HG03095 (cell line): ENCODE results near the gene PFN1.

ENCODE experiments used
- ATAC-seq: cut with Tn5 transposase; IDR thresholded peaks from one replicate; pipeline ENCODE4 v1.9.1; 2021; ENCODE audit warnings: moderate library complexity; ENCODE audit not compliant: unreplicated experiment

PFN1 gene

DNA sequence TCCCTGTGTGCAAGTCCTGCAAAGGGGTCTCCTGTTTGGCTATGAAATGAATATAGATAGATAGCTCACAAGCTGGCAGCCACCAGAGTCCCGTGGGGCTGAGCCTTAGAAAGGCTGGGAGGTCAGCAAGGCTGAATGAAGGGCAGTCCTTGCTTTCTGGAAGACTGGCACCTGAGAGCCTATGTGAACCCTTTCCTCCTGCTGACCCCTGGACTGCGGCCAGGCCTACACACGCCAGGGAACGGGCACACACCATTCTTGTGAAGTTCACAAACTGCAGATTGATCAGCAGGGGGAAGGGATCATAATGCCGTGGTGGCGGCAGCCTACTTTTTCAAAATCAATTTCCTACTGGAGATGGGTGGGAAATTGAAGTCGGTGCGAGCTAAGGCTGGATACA, 50.0 kb downstream of the PFN1 start:
- no peak for ATAC-seq

DNA sequence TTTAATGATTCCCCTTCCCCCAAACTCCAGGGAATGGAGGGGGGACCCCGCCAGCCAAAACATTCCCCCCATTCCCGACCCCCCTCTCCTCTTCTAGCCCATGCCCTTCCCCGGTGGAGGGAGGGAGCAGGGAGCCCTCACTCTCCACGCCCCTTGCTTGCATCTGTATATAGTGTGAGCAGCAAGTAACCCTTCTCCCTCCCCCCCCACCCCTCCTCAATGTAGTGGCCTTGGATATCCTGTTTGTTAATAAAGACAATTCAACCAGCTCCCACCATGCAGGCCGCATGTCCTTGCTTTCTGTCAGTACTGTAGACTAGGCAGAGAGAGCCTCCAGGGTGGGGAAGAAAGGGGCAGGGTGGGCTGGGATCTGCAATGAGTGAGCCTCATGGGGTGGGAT, 50.5 kb downstream of the PFN1 start:
- ATAC-seq = no peak

DNA sequence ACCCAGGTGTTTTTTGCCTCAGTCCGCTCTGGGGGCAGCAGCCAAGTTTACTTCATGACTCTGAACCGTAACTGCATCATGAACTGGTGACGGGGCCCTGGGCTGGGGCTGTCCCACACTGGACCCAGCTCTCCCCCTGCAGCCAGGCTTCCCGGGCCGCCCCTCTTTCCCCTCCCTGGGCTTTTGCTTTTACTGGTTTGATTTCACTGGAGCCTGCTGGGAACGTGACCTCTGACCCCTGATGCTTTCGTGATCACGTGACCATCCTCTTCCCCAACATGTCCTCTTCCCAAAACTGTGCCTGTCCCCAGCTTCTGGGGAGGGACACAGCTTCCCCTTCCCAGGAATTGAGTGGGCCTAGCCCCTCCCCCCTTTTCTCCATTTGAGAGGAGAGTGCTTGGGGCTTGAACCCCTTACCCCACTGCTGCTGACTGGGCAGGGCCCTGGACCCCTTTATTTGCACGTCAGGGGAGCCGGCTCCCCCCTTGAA, 51.1 kb downstream of the PFN1 start:
- ATAC-seq = no peak

DNA sequence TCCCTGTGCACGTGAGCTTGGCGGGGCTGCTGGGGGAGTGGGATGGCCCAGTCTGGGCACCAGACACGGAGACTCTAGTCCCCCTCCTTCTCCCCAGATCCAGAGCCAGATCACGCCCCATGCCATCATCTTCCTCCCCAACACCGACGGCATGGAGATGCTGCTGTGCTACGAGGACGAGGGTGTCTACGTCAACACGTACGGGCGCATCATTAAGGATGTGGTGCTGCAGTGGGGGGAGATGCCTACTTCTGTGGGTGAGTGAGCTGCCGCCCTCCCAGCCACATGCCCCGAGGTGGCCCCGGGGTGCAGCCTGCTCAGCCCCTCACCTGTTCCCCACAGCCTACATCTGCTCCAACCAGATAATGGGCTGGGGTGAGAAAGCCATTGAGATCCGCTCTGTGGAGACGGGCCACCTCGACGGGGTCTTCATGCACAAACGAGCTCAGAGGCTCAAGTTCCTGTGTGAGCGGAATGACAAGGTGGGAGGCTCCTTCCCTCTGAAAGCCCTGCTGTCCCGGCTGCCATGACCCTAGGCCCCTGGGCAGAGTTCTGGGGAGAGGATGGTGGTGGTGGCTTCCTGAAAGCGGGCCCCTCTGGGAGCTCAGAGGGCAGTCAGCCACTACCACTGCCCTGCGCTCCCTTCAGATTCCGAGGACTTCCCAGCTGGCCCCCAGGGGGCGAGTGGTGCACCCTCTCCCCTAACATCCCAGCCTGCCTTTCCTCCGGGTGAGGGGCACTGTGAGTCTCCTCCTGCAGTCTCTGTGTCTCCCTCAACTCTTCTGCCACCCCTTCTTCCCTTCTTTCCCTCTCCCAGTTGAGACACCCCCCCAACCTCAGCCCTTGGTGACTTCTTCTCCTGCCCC, 51.8 kb downstream of the PFN1 start:
- no peak for ATAC-seq

DNA sequence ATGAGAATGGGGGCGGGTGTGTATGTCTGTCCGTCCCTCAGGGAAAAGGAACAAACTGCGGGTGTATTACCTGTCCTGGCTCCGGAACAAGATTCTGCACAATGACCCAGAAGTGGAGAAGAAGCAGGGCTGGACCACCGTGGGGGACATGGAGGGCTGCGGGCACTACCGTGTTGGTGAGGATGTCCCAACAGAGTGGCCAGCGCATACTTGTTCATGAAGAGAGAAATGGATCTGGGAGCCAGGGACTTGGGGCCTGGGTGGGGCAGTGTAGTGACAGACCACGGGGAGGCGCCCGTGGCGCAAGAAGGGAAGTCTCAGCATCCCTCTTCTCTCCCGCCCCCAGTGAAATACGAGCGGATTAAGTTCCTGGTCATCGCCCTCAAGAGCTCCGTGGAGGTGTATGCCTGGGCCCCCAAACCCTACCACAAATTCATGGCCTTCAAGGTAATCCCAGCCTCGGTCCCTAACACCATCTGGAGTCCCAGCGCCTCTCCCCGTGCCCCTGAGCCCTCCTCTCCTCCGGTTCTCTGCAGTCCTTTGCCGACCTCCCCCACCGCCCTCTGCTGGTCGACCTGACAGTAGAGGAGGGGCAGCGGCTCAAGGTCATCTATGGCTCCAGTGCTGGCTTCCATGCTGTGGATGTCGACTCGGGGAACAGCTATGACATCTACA, 52.5 kb downstream of the PFN1 start:
- ATAC-seq = no peak
